ENCODE measurements around the gene SERPINI1. TPM values are rescaled to one million over a fixed set of nuclear protein-coding genes. Genes with fewer than 3 reads are reported as not detected.
"Not testable (repeated sequence)": the region's sequence is repeated elsewhere in the genome, so short reads cannot be mapped to it uniquely, and the experiment has no call there.

The SERPINI1 gene
- total RNA-seq, 2 experiments from 2014 or later: 0.83 to 1.0 TPM

- no peaks in the 10 kb centered on the region for H3K36me3 Mint-ChIP-seq (ENCODE audit: low read depth)
- TF ChIP-seq CTCF (IDR thresholded peaks at IDR 0.05): no peak
- intact Hi-C loops (cut with micrococcal nuclease): no loop called here
- no peaks in the 10 kb centered on the region for H3K27me3 Mint-ChIP-seq
- DNase-seq: no peak
- CTCF ChIA-PET: no interaction called here
- ATAC-seq: no peak
- no peak overlapping the region for H3K27ac Mint-ChIP-seq
- H3K9me3 Mint-ChIP-seq: no peaks in the 10 kb centered on the region
- H3K4me1 Mint-ChIP-seq (ENCODE audit: low read depth): no peaks in the 10 kb centered on the region
- POLR2A ChIA-PET: no interaction called here
- H3K4me3 Mint-ChIP-seq: no peak overlapping the region
These were observed 85.8 kb downstream of the SERPINI1 start for GRCh38 chr3:167821248-167821805.

- no peaks in the 10 kb centered on the region for H3K27me3 Mint-ChIP-seq
- no peak for TF ChIP-seq CTCF (IDR thresholded peaks at IDR 0.05)
- DNase-seq (no peak), ATAC-seq (no peak)
- intact Hi-C loops (cut with micrococcal nuclease): no loop called here
- POLR2A ChIA-PET: no interaction called here
- no peaks in the 10 kb centered on the region for H3K9me3 Mint-ChIP-seq
- no peaks in the 10 kb centered on the region for H3K36me3 Mint-ChIP-seq (ENCODE audit: low read depth)
- H3K4me1 Mint-ChIP-seq (ENCODE audit: low read depth): no peaks in the 10 kb centered on the region
- CTCF ChIA-PET: no interaction called here
- H3K4me3 Mint-ChIP-seq: no peak overlapping the region
- no peak overlapping the region for H3K27ac Mint-ChIP-seq
These were observed 88.2 kb downstream of the SERPINI1 start for GRCh38 chr3:167823738-167824137.

GRCh38 chr3:167827588-167827987 lies 92.1 kb downstream of the SERPINI1 start:
- not testable (repeated sequence) for H3K9me3 Mint-ChIP-seq; ATAC-seq; H3K4me1 Mint-ChIP-seq (ENCODE audit: low read depth)

GRCh38 chr3:167829071-167829470 lies 93.5 kb downstream of the SERPINI1 start:
- no peaks in the 10 kb centered on the region for H3K36me3 Mint-ChIP-seq (ENCODE audit: low read depth)
- H3K27me3 Mint-ChIP-seq: no peaks in the 10 kb centered on the region
- intact Hi-C loops (cut with micrococcal nuclease): no loop called here
- no peak overlapping the region for H3K27ac Mint-ChIP-seq
- POLR2A ChIA-PET: no interaction called here
- no peak for TF ChIP-seq CTCF (IDR thresholded peaks at IDR 0.05)
- no peak overlapping the region for H3K4me3 Mint-ChIP-seq
- ATAC-seq: no peak
- CTCF ChIA-PET: no interaction called here
- no peak for DNase-seq
- no peaks in the 10 kb centered on the region for H3K9me3 Mint-ChIP-seq
- H3K4me1 Mint-ChIP-seq (ENCODE audit: low read depth): no peaks in the 10 kb centered on the region

More at GRCh38 chr3:167827588-167827987, 92.1 kb downstream of the SERPINI1 start:
- CTCF ChIA-PET; POLR2A ChIA-PET; intact Hi-C loops (cut with micrococcal nuclease); H3K27ac Mint-ChIP-seq; DNase-seq; H3K36me3 Mint-ChIP-seq (ENCODE audit: low read depth); H3K27me3 Mint-ChIP-seq; H3K4me3 Mint-ChIP-seq: not testable (repeated sequence)

- Mint-ChIP-seq H3K27me3 (no peaks in the 10 kb centered on the region), H3K27ac (no peak overlapping the region), H3K4me3 (no peak overlapping the region), H3K9me3 (no peaks in the 10 kb centered on the region), H3K4me1 (ENCODE audit: low read depth) (no peaks in the 10 kb centered on the region), H3K36me3 (ENCODE audit: low read depth) (no peaks in the 10 kb centered on the region)
- no peak for DNase-seq
- ChIA-PET POLR2A (no interaction called here), CTCF (no interaction called here)
- intact Hi-C loops (cut with micrococcal nuclease): no loop called here
- ATAC-seq: no peak
- TF ChIP-seq CTCF (IDR thresholded peaks at IDR 0.05): no peak
These were observed 94.5 kb downstream of the SERPINI1 start for GRCh38 chr3:167830007-167830406.

- Mint-ChIP-seq H3K4me3 (no peak overlapping the region), H3K9me3 (no peaks in the 10 kb centered on the region), H3K27ac (no peak overlapping the region), H3K36me3 (ENCODE audit: low read depth) (no peaks in the 10 kb centered on the region), H3K4me1 (ENCODE audit: low read depth) (no peaks in the 10 kb centered on the region), H3K27me3 (no peaks in the 10 kb centered on the region)
- no peak for DNase-seq
- no peak for TF ChIP-seq CTCF (IDR thresholded peaks at IDR 0.05)
- POLR2A ChIA-PET: no interaction called here
- intact Hi-C loops (cut with micrococcal nuclease): no loop called here
- CTCF ChIA-PET: no interaction called here
- no peak for ATAC-seq
These were observed 99.8 kb downstream of the SERPINI1 start for GRCh38 chr3:167835359-167835758.

All from activated CD8-positive, alpha-beta T cell treated with anti-CD3 and anti-CD28 coated beads for 36 hours (primary cell).